ENCODE results near the gene FBXO4.

DNA sequence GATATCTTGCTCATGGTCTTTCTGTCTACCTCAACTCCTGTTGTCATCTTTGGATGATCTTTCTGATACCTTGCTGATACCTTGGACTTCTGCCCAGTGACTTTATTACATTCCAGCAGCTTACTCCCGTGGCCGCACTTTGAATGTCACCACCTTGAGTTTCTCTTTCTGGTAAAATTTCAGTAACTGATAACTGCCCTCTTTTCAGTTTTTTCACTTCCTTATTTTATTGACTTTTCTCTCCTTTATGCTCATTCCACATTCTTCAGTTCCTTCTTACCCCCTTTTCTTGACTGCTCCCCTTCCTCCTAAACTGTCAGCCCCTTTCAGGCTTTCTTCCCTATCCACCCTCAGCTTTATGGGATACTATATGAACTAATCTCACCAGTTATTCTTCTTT lies 7.0 kb upstream of the FBXO4 start:
- TF ChIP-seq, protein P1, sequence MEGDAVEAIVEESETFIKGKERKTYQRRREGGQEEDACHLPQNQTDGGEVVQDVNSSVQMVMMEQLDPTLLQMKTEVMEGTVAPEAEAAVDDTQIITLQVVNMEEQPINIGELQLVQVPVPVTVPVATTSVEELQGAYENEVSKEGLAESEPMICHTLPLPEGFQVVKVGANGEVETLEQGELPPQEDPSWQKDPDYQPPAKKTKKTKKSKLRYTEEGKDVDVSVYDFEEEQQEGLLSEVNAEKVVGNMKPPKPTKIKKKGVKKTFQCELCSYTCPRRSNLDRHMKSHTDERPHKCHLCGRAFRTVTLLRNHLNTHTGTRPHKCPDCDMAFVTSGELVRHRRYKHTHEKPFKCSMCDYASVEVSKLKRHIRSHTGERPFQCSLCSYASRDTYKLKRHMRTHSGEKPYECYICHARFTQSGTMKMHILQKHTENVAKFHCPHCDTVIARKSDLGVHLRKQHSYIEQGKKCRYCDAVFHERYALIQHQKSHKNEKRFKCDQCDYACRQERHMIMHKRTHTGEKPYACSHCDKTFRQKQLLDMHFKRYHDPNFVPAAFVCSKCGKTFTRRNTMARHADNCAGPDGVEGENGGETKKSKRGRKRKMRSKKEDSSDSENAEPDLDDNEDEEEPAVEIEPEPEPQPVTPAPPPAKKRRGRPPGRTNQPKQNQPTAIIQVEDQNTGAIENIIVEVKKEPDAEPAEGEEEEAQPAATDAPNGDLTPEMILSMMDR (IDR thresholded peaks at IDR 0.05; ENCODE audit: borderline replicate concordance, extremely low read depth, low read length, poor library complexity, severe bottlenecking), result no peak
- TF ChIP-seq EZH2 (IDR thresholded peaks at IDR 0.05; ENCODE audit: borderline replicate concordance, low read depth, low read length, severe bottlenecking), result no peak
